Subcutaneous adipose tissue (tissue), 4 donors: ENCODE data around the gene ITGB8. TPM values are rescaled to one million over a fixed set of nuclear protein-coding genes. Genes with fewer than 3 reads are reported as not detected.

ENCODE experiments used
- total RNA-seq, 4 donors: library from RNA; depleted of rRNA; stranded (reverse); fragments of >200 nt; gene quantifications; one replicate each; pipeline ENCODE4 v1.1.0, GENCODE V29; 2016
- TF ChIP-seq, protein P1 (sequence below): fragments of 450-650 bp; IDR thresholded peaks from one replicate; pipeline ENCODE4 v1.5.1; 2016; ENCODE audit warnings: low read depth, mild to moderate bottlenecking, control low read depth, antibody characterized with exemption, moderate library complexity

Gene ITGB8
- total RNA-seq, 4 donors from 2014 or later: 0.57 to 7.5 (median 4.1) TPM

DNA sequence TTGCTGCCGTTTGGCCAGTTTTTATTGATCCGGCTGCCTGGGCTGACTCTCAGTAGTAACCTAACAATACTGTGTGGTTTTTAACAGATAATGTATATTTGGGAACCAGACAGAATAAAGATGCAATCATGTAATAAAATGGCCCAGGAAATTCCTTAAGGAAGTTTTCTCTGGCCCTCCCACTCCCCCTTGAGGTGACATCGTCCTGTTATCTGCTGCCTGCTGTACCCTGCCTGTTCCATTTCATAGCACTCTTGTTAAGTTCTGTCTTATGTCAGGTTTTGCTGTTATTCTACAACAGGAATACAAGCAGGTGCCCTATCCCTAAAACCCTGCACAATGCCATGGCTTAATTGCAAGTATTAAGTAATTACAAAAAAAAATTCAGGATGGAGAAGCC is 12.5 kb downstream of the ITGB8 start:
- TF ChIP-seq, protein P1, sequence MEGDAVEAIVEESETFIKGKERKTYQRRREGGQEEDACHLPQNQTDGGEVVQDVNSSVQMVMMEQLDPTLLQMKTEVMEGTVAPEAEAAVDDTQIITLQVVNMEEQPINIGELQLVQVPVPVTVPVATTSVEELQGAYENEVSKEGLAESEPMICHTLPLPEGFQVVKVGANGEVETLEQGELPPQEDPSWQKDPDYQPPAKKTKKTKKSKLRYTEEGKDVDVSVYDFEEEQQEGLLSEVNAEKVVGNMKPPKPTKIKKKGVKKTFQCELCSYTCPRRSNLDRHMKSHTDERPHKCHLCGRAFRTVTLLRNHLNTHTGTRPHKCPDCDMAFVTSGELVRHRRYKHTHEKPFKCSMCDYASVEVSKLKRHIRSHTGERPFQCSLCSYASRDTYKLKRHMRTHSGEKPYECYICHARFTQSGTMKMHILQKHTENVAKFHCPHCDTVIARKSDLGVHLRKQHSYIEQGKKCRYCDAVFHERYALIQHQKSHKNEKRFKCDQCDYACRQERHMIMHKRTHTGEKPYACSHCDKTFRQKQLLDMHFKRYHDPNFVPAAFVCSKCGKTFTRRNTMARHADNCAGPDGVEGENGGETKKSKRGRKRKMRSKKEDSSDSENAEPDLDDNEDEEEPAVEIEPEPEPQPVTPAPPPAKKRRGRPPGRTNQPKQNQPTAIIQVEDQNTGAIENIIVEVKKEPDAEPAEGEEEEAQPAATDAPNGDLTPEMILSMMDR: no peak

DNA sequence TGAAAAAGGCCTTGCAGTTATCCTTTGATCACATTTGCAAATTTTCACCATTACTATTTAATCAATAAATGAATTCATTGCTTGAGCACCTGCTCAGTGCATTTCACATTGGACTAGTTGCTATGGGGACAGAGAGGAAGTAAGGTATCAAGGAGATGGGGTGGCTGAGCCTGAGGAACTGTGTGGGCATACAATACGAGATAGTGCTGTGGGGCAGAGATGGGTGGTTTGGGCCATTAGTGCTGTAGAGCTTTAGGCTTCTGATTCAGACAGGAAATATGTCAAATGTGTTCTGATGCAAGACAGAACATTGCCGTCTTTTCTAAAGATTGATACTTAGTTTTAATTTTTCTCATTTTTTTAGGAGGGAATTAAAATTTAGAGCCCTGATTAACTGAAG is 13.2 kb downstream of the ITGB8 start:
- TF ChIP-seq, protein P1: no peak

DNA sequence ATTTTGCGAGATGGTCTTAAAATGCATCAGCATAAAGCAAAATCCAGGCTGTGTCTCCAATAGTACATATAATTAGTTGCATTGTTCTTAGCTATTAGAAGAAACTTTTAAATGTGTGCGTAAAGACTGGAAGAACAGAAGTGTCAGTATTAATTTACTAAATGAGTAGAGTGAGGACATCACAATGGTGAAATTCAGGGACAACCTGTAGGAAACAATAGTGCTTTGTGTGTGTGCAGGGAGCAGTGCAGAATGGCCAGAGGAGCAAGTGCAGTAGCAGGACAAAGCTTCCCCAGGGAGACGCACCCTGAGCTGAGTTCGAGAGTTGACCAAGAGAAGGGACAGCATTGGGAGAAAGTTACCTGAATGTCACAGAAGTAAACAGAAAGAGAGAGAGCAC is 13.7 kb downstream of the ITGB8 start:
- TF ChIP-seq, protein P1: no peak

DNA sequence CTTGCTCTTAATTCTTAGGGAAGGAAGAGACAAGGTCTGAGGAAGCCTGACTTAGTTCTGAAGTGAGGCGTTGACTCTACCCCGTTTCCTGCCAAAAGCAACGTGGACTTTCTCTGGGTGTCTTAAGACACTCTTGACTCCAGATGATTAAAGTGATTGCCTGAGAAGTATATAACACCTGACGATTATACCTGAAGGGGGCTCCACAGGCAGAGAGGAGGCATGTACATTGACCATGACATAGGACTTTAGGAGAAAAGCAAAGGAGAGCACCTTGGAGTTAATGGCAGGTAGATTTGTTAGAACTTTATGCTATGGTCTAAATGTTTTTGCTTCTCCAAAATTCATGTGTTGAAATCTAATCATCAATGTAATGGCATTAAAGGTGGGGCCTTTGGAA is 15.9 kb downstream of the ITGB8 start:
- TF ChIP-seq, protein P1: no peak

DNA sequence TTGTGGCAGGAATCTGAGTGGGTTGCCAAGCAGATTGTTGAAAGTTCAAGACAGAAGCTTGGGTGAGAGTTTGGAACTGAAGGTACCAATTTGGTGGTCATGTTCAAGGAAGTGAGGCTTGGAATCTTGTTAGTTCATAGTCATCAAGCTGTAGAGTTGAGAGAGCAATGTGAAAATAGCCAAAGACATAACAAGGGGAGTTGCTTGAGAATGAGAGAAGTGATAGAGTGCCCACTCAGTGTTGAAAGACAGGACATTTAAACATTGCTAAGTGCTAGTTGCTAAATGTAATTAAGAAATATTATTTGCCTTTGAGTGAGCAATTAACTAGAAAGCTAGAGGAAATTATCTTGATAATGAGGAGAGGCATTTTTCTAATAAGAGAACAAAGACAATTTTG is 17.0 kb downstream of the ITGB8 start:
- TF ChIP-seq, protein P1: no peak

DNA sequence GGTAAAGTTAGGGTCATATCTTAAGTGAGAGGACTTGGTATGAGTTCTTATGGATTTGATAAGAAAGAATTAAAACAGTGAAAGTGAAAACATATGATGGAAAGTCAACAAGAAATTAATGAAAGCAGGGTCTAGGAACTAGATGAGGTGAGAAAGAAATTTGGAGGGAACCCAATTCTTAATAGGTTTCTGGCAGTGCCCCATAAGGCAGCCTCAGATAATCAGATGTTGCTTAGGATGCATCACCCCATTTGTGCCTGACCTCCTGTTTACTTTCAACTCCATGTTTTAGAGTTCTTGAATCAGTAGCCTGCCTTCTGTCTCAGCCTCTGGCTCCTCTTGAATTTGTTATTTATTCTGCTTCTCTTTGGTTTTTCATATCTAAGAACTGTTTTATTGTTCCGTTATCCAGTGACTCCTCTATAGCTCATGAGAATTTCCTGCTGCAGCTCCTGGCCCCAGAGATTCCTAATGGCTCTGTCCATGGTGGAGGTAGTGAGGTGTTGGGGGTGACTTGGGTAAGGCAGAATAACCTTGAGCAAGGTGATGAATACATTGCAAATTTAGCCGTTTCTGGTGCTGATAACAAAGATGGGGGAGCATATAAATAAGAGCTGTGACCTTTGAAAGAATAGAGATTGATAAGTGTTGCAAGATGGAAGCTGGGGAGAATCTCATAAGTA is 17.6 kb downstream of the ITGB8 start:
- TF ChIP-seq, protein P1: no peak

DNA sequence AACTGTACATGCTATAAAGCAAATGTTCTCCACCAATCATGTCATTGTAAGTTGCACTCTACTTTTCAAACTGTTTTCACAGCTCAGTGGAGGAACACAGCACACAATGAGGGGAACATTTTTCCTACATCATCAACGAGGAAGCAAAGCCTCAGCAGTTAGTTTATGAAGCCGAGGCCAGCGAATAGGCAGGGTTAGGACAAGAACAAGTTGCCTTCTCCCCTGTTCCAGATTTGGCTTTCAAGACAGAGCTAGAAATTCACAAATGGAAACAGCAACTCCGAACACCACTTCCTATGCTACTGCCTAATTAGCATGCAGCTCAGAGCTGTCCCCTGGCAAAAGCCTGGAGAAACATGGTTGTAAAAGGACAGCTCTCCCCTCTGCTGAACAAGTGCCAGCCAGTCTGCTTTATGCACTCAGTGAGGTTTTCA is 19.8 kb downstream of the ITGB8 start:
- TF ChIP-seq, protein P1: no peak
